Measurements from ENCODE around the gene LRRC32.

- TF ChIP-seq CTCF (IDR thresholded peaks at IDR 0.05; ENCODE audit: poor library complexity, severe bottlenecking) = no peak
- no peak for TF ChIP-seq SMC3 (conservative IDR thresholded peaks at IDR 0.05; ENCODE audit: poor library complexity)
- no peak for TF ChIP-seq EZH2 (IDR thresholded peaks at IDR 0.05; ENCODE audit: borderline replicate concordance, insufficient read depth, low read length, poor library complexity, severe bottlenecking)
- TF ChIP-seq EP300 (conservative IDR thresholded peaks at IDR 0.05; ENCODE audit: poor library complexity, severe bottlenecking) = no peak
- no peak for TF ChIP-seq REST (IDR thresholded peaks at IDR 0.05; ENCODE audit: borderline replicate concordance)
- TF ChIP-seq POLR2AphosphoS5 (IDR thresholded peaks at IDR 0.05) = no peak
- no peak for TF ChIP-seq TAF1 (IDR thresholded peaks at IDR 0.05; ENCODE audit: low read depth)
- no peak for TF ChIP-seq RAD21 (conservative IDR thresholded peaks at IDR 0.05)
Observed at GRCh38 chr11:76691655-76692054, 21.1 kb upstream of the LRRC32 start.

All from neural cell (in vitro differentiated cells).